ENCODE results near the gene CLEC18A.
"Not testable (repeated sequence)": the region's sequence is repeated elsewhere in the genome, so short reads cannot be mapped to it uniquely, and the experiment has no call there.

The CLEC18A gene

GRCh38 chr16:69951017-69951671 lies at the start of gene CLEC18A:
Gene CLEC18A, plus strand, starts transcription at chr16:69951334. Its CDS starts 33 bp downstream, at chr16:69951367.
- not testable (repeated sequence) for DNase-seq (ENCODE audit: low spot score in 2 of 2); H3K27ac Mint-ChIP-seq; ATAC-seq (ENCODE audit: low read depth); H3K27me3 Mint-ChIP-seq; H3K9me3 Mint-ChIP-seq; H3K4me3 Mint-ChIP-seq; H3K4me1 Mint-ChIP-seq; H3K36me3 Mint-ChIP-seq

DNA sequence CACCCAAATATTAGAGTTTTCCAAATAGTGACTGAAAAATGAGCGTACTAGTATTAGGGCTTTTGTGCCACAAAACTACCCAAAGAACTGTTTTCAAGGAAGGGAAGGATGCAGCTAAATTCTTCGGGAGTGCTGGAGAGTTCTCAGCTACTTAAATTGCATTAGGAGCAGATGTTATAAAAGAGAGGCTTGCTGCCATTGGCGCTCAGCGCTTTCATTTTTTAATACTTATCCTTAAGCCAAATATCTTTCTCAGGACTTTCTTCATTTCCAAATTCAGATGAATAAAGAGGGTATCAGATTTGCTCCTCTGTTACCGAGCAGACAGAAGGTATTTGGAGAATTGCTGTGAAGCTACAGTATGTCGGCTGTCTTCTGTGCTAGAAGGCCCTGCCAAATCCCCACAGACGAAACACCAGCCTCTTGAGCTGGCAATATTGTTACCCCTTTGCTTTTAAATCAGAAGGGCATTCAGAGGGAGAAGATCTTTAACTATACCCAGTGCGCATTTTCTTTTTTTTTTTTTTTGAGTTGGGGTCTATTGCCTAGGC lies 47.2 kb upstream of the CLEC18A start:
- ATAC-seq (ENCODE audit: low read depth): no peak
- DNase-seq (ENCODE audit: low spot score in 2 of 2): no peak
- no peak overlapping the region for H3K4me3 Mint-ChIP-seq
- peaks cover 20% of the 10 kb centered on the region for H3K36me3 Mint-ChIP-seq
- no peaks in the 10 kb centered on the region for H3K9me3 Mint-ChIP-seq
- H3K27me3 Mint-ChIP-seq: no peaks in the 10 kb centered on the region
- no peak overlapping the region for H3K27ac Mint-ChIP-seq
- H3K4me1 Mint-ChIP-seq: no peaks in the 10 kb centered on the region

DNA sequence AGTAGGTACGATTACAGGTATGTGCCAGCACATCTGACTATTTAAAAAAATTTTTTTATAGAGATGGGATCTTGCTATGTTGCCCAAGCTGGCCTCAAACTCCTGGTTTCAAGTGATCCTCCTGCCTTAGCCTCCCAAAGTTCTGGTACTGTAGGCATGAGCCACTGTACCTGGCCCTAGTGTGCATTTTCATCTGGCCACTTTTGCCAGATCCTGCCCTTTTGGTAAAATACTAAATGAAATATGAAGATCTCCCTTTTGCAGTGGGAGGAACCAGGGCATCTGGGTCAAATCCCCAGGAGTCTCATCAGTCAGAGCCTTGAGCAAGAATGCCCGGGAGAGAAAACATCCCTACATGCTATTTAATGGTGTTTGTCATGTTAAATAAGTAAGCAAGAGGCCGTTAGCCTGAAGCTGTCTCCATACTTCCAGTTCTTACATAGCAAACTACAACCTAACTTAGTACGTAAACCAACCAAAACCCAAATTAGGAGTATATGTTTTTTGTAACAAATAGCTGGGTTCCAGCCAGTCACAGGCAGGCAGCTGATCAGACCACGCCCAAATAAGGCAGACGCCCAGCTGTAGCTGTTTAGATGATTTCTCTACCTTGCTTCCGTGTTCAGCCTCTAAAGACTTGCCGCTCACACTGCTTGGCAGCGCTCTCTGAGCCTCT lies 46.5 kb upstream of the CLEC18A start:
- Mint-ChIP-seq H3K27me3 (no peaks in the 10 kb centered on the region), H3K36me3 (peaks cover 25% of the 10 kb centered on the region), H3K4me3 (no peak overlapping the region), H3K27ac (no peak overlapping the region), H3K9me3 (no peaks in the 10 kb centered on the region), H3K4me1 (no peaks in the 10 kb centered on the region)
- no peak for ATAC-seq (ENCODE audit: low read depth)
- DNase-seq (ENCODE audit: low spot score in 2 of 2): no peak

DNA sequence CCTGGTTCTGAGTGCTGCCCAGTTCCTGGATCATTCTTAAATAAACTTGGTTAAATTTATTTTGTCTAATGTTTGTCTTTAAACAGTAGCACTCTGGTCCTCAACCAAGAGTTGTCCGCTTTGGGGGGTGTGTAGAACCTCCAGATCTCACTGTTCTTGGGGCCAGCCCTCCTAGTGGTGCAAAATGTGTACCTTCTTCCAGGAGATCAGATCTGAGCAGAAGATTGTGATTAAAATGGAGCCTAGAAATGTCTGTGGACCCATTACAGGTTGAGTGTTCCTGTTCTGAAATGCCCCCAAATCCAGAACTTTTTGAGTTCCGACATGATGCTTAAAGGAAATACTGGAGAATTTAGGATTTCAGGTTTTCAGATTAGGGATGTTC lies 46.0 kb upstream of the CLEC18A start:
- ATAC-seq (ENCODE audit: low read depth): no peak
- no peaks in the 10 kb centered on the region for H3K9me3 Mint-ChIP-seq
- no peak overlapping the region for H3K4me3 Mint-ChIP-seq
- H3K27me3 Mint-ChIP-seq: no peaks in the 10 kb centered on the region
- no peak overlapping the region for H3K27ac Mint-ChIP-seq
- DNase-seq (ENCODE audit: low spot score in 2 of 2): no peak
- no peaks in the 10 kb centered on the region for H3K4me1 Mint-ChIP-seq
- H3K36me3 Mint-ChIP-seq: peaks cover 27% of the 10 kb centered on the region

DNA sequence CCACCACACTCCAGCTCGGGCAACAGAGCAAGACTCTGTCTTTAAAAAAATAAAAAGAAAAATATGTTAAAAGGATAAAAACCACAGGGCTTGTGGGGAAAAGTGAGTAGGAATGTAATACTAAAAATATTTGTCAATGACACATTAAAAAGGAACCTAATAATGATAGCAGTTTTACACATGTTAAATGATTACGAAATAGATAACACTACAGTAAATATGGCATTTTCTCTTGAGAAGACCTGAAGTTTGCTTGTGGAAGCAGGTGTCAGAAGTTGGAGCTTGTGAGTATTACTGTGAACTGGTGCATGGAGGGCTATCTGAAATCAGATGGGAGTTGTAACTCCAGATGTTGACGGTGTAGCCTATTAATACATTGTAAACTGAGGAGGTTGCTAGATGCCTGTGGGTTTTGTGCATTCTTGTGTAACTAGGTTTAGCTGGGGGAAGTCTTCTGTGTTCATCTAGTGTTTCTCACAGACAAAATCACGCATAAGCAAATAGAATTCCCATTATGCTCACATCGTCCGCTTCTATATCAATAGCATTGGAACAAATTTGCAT lies 44.2 kb upstream of the CLEC18A start:
- no peak for DNase-seq (ENCODE audit: low spot score in 2 of 2)
- H3K27ac Mint-ChIP-seq: no peak overlapping the region
- no peaks in the 10 kb centered on the region for H3K4me1 Mint-ChIP-seq
- H3K27me3 Mint-ChIP-seq: no peaks in the 10 kb centered on the region
- peaks cover 27% of the 10 kb centered on the region for H3K36me3 Mint-ChIP-seq
- no peak for ATAC-seq (ENCODE audit: low read depth)
- H3K9me3 Mint-ChIP-seq: no peaks in the 10 kb centered on the region
- no peak overlapping the region for H3K4me3 Mint-ChIP-seq

DNA sequence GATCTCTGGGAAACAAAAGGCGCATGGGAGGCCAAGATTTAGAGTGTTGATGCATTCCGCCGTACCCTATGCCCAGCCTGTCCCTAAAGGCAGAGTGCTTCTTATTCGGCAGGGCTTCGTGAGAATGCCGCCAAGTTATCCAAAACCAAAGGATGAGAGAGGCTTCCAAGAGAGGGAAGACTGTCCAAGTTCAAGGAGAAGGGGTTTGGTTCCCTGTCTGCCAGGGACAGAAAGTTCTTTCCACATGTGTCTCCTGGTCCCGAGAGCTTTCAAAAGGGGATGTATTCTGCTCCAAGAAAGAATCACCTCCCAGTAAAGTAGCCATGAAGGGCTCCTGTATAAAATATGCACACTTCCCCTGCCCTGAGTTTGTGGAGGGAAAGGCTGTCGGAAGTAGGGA lies 42.1 kb upstream of the CLEC18A start:
- no peak overlapping the region for H3K4me3 Mint-ChIP-seq
- no peaks in the 10 kb centered on the region for H3K9me3 Mint-ChIP-seq
- ATAC-seq (ENCODE audit: low read depth): no peak
- H3K4me1 Mint-ChIP-seq: no peaks in the 10 kb centered on the region
- H3K36me3 Mint-ChIP-seq: peaks cover 21% of the 10 kb centered on the region
- DNase-seq (ENCODE audit: low spot score in 2 of 2): no peak
- no peak overlapping the region for H3K27ac Mint-ChIP-seq
- H3K27me3 Mint-ChIP-seq: no peaks in the 10 kb centered on the region

GRCh38 chr16:69909760-69910159 lies 41.4 kb upstream of the CLEC18A start:
- H3K9me3 Mint-ChIP-seq: no peaks in the 10 kb centered on the region
- DNase-seq (ENCODE audit: low spot score in 2 of 2) (no peak), ATAC-seq (ENCODE audit: low read depth) (no peak)
- no peaks in the 10 kb centered on the region for H3K4me1 Mint-ChIP-seq
- H3K27ac Mint-ChIP-seq: no peak overlapping the region
- peaks cover 21% of the 10 kb centered on the region for H3K36me3 Mint-ChIP-seq
- no peaks in the 10 kb centered on the region for H3K27me3 Mint-ChIP-seq
- H3K4me3 Mint-ChIP-seq: no peak overlapping the region

DNA sequence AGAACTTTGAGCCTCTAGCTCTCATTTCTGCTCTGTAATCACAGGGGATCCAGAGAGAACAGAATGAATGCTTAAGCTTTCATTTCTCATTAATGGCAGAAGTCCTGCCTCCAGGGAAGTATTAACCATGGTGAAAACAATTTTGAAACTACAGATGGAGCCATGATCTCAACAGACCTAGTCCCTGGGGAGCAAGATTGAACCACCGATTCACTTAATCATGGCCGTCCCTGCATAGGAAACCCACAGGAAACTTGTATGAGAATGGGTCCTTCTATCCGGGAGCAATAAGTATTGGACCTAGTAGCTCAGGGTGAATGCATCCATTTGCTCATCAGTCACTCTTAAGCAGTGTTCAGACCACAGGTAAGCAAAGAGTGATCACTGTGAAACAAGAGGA lies 40.2 kb upstream of the CLEC18A start:
- no peaks in the 10 kb centered on the region for H3K27me3 Mint-ChIP-seq
- no peaks in the 10 kb centered on the region for H3K9me3 Mint-ChIP-seq
- no peak overlapping the region for H3K4me3 Mint-ChIP-seq
- H3K27ac Mint-ChIP-seq: peak overlapping the region; percentile 9
- DNase-seq (ENCODE audit: low spot score in 2 of 2): no peak
- peaks cover 19% of the 10 kb centered on the region for H3K36me3 Mint-ChIP-seq
- no peaks in the 10 kb centered on the region for H3K4me1 Mint-ChIP-seq
- ATAC-seq (ENCODE audit: low read depth): no peak

- no peak for DNase-seq (ENCODE audit: low spot score in 2 of 2)
- no peak for ATAC-seq (ENCODE audit: low read depth)
- no peaks in the 10 kb centered on the region for H3K27me3 Mint-ChIP-seq
- peak overlapping the region; percentile 7 for H3K27ac Mint-ChIP-seq
- no peaks in the 10 kb centered on the region for H3K9me3 Mint-ChIP-seq
- no peak overlapping the region for H3K4me3 Mint-ChIP-seq
- peaks cover 2% of the 10 kb centered on the region for H3K4me1 Mint-ChIP-seq
- H3K36me3 Mint-ChIP-seq: peaks cover 20% of the 10 kb centered on the region
These were observed 34.7 kb upstream of the CLEC18A start for GRCh38 chr16:69916462-69916861.

GRCh38 chr16:69917311-69917710 lies 33.8 kb upstream of the CLEC18A start:
- Mint-ChIP-seq H3K9me3 (no peaks in the 10 kb centered on the region), H3K4me1 (peaks cover 2% of the 10 kb centered on the region), H3K4me3 (no peak overlapping the region), H3K36me3 (peaks cover 22% of the 10 kb centered on the region), H3K27ac (no peak overlapping the region), H3K27me3 (no peaks in the 10 kb centered on the region)
- ATAC-seq (ENCODE audit: low read depth) (no peak), DNase-seq (ENCODE audit: low spot score in 2 of 2) (no peak)

GRCh38 chr16:69917739-69918138 lies 33.4 kb upstream of the CLEC18A start:
- H3K4me3 Mint-ChIP-seq: no peak overlapping the region

GRCh38 chr16:69918241-69918640 lies 32.9 kb upstream of the CLEC18A start:
- no peaks in the 10 kb centered on the region for H3K27me3 Mint-ChIP-seq
- ATAC-seq (ENCODE audit: low read depth) (no peak), DNase-seq (ENCODE audit: low spot score in 2 of 2) (no peak)
- no peak overlapping the region for H3K4me3 Mint-ChIP-seq
- peaks cover 21% of the 10 kb centered on the region for H3K36me3 Mint-ChIP-seq
- peaks cover 2% of the 10 kb centered on the region for H3K4me1 Mint-ChIP-seq
- H3K9me3 Mint-ChIP-seq: no peaks in the 10 kb centered on the region
- no peak overlapping the region for H3K27ac Mint-ChIP-seq

More at GRCh38 chr16:69917739-69918138, 33.4 kb upstream of the CLEC18A start:
- Mint-ChIP-seq H3K27me3 (no peaks in the 10 kb centered on the region), H3K36me3 (peaks cover 21% of the 10 kb centered on the region), H3K4me1 (peaks cover 2% of the 10 kb centered on the region), H3K9me3 (no peaks in the 10 kb centered on the region), H3K27ac (no peak overlapping the region)
- DNase-seq (ENCODE audit: low spot score in 2 of 2): no peak
- ATAC-seq (ENCODE audit: low read depth): no peak

GRCh38 chr16:69921127-69921526 lies 30.0 kb upstream of the CLEC18A start:
- peaks cover 24% of the 10 kb centered on the region for H3K36me3 Mint-ChIP-seq
- H3K9me3 Mint-ChIP-seq: no peaks in the 10 kb centered on the region
- H3K4me1 Mint-ChIP-seq: peaks cover 2% of the 10 kb centered on the region
- no peak for ATAC-seq (ENCODE audit: low read depth)
- no peak overlapping the region for H3K27ac Mint-ChIP-seq
- no peak overlapping the region for H3K4me3 Mint-ChIP-seq
- H3K27me3 Mint-ChIP-seq: no peaks in the 10 kb centered on the region
- DNase-seq (ENCODE audit: low spot score in 2 of 2): no peak

GRCh38 chr16:69922200-69922599 lies 28.9 kb upstream of the CLEC18A start:
- Mint-ChIP-seq H3K27me3 (no peaks in the 10 kb centered on the region), H3K27ac (no peak overlapping the region), H3K4me1 (no peaks in the 10 kb centered on the region), H3K36me3 (peaks cover 20% of the 10 kb centered on the region), H3K9me3 (no peaks in the 10 kb centered on the region), H3K4me3 (no peak overlapping the region)
- DNase-seq (ENCODE audit: low spot score in 2 of 2) (no peak), ATAC-seq (ENCODE audit: low read depth) (no peak)

Data from memory B cell (primary cell).